GM12864 (cell line): ENCODE results near the gene ACTR2.
A peak's percentile ranks its signal among the peaks of the same experiment; 100 is the strongest.
"Not testable (repeated sequence)": the region's sequence is repeated elsewhere in the genome, so short reads cannot be mapped to it uniquely, and the experiment has no call there.

Experiments used
- DNase-seq: peaks from one replicate; pipeline ENCODE4 v3.0.0-alpha.2; 2011; ENCODE audit warnings: low read depth
- H3K4me3 ChIP-seq: 2 replicates; pipeline ENCODE4 v1.5.1; 2011; ENCODE audit warnings: mild to moderate bottlenecking, low read depth, low read length, control low read depth
- TF ChIP-seq, protein P1 (sequence below): IDR thresholded peaks from 2 replicates; pipeline ENCODE4 v1.5.1; 2011; ENCODE audit warnings: low read depth, mild to moderate bottlenecking, moderate library complexity, low read length, control low read depth, inconsistent platforms; ENCODE audit errors: missing control alignments

Gene ACTR2

DNA sequence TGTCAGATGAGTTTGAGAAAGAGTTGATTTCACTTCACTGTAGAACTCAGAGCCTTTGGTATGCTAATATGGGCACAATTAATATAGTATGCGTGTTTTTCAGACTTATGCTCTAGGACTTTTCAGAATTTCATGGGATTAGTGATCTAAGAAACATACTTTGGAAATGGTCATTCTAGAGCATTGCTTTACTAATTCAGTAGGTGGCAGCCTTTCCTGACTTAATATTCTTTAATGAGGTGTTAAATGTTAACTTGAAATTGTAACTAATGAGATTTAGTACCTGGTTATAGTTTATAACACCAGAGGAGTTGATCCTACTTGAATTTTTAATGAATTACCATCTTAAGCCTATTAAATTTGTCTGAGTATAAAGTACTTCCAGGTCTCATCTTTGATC lies 28.4 kb downstream of the ACTR2 start:
- DNase-seq: no peak
- TF ChIP-seq, protein P1, sequence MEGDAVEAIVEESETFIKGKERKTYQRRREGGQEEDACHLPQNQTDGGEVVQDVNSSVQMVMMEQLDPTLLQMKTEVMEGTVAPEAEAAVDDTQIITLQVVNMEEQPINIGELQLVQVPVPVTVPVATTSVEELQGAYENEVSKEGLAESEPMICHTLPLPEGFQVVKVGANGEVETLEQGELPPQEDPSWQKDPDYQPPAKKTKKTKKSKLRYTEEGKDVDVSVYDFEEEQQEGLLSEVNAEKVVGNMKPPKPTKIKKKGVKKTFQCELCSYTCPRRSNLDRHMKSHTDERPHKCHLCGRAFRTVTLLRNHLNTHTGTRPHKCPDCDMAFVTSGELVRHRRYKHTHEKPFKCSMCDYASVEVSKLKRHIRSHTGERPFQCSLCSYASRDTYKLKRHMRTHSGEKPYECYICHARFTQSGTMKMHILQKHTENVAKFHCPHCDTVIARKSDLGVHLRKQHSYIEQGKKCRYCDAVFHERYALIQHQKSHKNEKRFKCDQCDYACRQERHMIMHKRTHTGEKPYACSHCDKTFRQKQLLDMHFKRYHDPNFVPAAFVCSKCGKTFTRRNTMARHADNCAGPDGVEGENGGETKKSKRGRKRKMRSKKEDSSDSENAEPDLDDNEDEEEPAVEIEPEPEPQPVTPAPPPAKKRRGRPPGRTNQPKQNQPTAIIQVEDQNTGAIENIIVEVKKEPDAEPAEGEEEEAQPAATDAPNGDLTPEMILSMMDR: no peak

DNA sequence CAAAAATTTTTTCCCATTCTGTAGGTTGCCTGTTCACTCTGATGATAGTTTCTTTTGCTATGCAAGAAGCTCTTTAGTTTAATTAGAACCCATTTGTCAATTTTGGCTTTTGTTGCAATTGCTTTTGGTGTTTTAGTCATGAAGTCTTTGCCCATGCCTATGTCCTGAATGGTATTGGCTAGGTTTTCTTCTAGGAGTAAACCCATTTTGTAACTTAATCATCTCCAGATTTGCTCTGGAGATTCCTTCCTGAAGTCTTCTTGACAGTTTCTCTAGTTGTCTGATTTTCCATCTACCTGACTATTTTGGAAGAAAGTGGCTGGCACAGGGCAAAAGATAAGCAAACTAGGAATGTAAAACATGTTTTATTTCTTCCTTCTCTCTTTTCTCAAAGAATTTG lies 30.2 kb downstream of the ACTR2 start:
- not testable (repeated sequence) for DNase-seq, H3K4me3 ChIP-seq

More for the DNA sequence above, 28.4 kb downstream of the ACTR2 start:
- no peak overlapping the region for H3K4me3 ChIP-seq

DNA sequence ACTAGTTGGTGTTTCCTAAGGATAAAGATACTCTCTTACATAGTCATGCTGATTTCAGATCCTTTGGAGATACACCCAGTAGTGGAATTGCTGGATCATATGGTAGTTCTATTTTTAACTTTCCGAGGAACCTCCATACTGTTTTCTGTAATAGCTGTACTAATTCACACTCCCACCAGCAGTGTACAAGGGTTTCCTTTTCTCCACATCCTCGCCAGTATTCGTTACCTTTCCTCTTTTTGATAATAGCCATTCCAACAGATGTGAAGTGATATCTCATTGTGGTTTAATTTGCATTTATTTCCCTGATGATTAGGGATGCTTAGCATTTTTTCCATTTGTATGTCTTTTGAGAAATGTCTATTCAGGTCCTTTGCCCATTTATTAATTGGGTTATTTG lies 34.0 kb downstream of the ACTR2 start:
- TF ChIP-seq, protein P1: no peak
- DNase-seq: no peak
- no peak overlapping the region for H3K4me3 ChIP-seq

DNA sequence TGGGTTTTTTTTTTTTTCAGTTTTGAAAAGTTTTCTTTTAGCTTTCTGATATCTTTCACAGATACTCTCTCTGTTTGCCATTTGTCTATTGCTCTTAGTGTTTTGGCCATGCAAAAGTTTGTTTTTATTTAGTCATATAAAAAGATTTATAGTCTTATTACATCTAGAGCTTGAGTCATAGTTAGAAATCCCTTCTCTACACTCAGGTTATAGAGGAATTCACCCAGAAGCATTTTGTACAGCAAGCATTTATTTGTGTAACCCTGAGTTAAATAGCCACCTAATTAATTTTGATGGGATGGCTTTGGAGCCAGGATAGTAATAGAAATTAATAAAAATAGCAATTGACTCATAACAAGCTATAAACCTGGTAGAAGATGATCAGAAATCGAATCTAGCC lies 35.6 kb downstream of the ACTR2 start:
- no peak overlapping the region for H3K4me3 ChIP-seq
- TF ChIP-seq, protein P1: no peak
- DNase-seq: no peak

DNA sequence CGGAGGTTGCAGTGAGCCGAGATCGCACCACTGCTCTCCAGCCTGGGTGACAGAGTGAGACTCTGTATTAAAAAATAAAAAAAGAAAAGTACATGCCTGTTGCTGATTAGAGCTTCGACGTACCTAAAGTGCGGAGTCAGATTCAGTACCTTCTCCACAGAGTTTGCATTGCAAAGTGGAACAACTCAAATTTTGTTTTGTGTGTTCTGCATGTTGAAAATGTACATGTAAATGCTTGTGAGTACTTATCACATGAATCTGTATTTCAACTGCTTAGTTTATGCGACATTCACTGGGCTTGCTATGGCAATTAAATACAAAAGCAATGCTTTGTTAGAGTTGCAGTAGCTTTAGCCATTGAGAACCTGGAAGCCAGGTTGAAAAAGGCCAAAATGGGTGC lies 36.4 kb downstream of the ACTR2 start:
- no peak for DNase-seq

DNA sequence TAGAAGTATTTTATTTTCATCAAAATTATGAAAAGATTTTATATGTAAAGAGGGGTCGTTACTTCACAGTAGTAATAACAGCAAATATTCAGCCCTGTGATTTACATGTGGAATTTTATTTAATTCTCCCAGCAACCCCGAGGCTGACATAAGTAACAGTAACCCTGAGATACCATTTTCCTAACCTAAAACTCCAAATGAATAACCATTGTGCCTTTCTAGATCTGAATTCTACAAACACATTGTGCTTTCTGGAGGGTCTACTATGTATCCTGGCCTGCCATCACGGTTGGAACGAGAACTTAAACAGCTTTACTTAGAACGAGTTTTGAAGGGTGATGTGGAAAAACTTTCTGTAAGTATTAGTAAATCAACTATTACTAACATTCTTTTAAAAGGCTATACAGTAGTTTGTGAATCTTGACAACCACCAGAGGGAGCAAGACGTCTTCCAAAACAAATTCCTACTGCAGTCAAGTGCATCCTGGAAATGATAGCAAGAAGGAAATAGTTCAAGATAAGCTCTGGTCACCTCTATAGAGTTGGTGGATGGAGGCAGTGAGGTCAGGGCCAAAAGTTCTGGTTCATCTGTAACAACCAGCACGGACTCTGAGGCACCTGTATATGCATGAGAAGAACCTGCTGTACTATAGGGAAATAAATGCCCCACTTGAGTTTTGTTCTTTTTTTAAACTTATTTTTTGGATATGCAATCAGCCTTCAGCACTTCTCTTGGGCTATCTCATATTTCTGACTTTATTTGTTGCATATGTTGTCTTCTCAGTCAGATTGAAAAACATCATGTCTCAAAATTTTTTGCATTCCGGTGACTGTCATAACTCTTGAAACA lies 37.4 kb downstream of the ACTR2 start:
- TF ChIP-seq, protein P1: peak; percentile 57
- peak; percentile 49 for DNase-seq
- H3K4me3 ChIP-seq: no peak overlapping the region

More for the DNA sequence above, 36.4 kb downstream of the ACTR2 start:
- no peak overlapping the region for H3K4me3 ChIP-seq
- TF ChIP-seq, protein P1: no peak

DNA sequence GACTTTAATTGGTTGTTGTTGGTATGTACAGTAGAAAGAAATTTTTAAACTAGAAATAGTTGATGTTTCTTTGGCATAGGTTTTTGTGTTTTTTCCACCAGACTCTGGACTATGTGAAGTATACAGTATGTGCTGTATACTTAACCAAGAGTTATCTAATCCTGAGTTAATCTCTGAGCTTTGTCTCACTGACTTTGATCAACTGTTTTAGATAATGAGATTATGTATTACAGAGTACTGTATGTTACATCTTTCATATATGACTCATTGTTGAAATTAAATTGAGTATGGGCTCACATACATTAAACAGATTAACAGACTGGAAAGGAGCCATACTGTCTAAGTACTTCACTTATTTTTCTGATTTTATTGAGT lies 38.0 kb downstream of the ACTR2 start:
- no peak for DNase-seq
- no peak overlapping the region for H3K4me3 ChIP-seq
- TF ChIP-seq, protein P1: no peak
